ENCODE data around the gene FOXJ2.
"Not testable (repeated sequence)": the region's sequence is repeated elsewhere in the genome, so short reads cannot be mapped to it uniquely, and the experiment has no call there.

Gene FOXJ2

DNA sequence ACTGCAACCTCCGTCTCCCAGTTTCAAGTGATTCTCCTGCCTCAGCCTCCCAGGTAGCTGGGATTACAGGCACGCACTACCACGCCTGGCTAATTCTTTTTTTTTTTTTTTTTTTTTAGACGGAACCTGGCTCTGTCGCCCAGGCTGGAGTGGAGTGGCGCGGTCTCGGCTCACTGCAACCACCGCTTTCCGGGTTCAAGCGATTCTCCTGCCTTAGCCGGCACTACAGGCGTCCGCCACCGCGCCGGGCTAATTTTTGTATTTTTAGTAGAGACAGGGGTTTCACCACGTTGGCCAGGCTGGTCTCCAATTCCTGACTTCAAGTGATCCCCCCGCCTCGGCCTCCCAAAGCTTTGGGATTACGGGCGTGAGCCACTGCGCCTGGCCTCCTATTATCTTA, 1.5 kb upstream of the FOXJ2 start:
- DNase-seq: not testable (repeated sequence)

DNA sequence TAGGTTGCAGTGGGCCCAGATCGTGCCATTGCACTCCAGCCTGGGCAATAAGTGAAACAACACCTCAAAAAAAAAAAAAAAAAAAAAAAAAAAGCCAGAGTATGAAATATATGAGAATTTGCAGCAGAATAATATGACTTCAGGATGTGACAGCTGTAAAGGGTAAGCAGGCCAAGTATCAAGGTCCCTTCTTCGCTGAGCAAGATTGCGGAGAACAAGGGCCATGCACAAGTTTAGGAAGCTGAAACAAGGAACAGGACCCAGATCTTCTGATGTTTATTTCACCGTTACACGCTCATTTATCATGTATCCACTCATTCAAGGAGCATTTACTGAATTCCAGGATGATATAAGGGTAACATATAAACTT, 659 bp upstream of the FOXJ2 start:
- DNase-seq: no peak

DNA sequence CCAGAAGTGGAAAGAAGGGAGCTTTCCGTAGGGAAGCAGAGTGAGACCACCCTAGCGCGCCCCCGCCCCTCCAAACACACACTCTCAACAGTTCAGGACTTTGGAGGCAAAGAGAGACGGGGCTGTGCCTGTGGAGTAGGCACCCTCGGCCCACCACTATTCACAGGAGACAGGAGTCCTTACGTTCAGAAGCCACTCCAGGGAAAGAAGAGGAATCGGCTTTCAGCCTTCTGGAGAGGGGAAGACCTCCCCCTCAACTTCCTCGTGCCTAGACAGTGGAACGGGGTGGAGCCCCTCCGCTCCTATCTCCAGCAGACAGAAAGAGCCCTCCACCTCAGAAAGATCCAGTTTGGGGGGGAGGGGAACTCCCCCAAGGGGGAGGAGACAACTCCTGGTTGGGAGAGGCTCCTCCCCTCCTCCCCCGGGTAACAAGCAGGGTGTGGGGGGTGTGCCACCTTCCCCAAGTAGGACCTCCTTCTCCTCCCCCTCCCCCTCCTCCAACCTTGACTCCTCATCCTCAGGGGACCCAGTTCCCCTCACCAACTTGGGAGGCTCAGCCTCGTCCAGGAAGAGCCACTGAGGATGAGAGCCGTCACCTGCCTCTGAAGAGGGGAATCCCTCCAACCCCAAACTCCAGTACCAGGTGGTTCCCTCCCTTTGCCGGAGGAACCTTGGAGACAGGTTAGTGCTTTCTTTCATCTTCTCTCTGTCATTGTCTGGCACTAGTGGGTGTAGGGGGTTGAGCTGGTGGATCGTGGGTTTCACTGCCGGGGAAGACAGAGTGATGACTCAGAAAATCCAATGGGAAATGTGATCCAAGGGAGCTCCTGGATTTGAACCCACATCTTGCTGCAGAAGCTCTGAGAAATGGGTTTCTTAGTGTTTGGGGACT, 883 bp downstream of the FOXJ2 start:
- peak; percentile 62 to 67 for DNase-seq

DNA sequence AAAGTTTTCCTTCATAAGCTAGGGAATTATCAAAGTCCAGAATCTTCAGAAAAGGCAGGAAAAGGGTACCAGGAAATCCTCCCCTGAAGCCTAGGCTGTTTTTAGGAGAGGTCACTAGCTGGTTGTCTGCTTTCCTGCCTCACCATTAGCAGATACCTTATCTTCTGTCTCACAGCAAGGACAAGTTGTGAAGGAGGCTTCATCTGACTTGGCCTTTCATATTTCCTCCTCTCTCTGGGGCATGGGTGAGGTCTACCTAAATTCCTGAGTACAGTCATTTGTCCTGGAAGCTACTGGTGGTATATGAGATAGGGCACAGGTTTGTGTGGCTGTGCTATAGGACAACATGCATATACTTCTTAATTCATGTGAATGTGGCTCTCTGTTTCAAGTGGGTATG, 2.3 kb downstream of the FOXJ2 start:
- DNase-seq: no peak

DNA sequence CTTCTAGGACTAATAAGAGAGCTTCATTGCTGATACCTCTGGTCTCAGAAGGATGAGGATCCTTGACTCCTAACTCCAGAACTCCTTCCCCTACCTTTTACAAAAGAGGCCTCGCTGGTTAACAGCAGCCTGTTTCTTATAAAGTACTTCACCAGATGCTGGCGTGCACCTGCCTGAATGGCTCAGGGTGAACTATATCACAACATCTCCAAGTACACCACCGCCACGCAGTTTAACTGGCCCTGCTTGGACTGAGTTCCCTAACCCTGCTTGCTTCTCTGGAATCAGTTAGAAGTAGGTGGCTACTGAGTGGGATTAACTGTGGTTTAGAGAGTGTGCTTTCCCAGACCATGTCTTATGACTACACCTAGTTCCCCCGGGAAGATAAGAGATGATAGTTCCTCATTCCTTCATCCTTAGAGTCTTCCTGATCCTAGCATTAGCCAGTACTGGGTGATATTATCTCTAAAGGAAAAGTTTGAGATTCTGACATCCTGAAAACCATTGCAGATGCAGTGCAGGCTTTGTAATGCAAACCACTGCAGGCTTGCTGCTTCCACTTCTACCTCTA, 3.0 kb downstream of the FOXJ2 start:
- DNase-seq: no peak

DNA sequence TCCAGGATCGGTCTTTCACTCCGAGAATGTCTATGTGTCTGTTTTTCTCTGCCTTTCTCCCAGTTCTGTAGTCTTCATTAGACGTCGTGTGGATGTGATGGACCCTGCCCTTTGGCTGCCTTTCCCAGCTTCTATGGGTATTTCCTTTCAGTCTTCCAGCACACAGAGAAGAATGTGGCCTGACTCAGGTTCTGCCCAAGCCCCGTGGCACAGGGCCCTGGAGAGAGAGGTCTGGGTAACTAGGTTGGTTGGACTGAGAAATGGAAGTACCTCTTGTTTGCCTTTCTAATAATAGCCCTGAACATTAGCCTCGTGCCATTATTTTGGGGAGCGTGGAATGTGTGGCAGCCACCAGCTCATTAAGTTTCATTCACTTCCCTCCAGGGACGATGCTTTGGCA, 3.8 kb downstream of the FOXJ2 start:
- DNase-seq: no peak

DNA sequence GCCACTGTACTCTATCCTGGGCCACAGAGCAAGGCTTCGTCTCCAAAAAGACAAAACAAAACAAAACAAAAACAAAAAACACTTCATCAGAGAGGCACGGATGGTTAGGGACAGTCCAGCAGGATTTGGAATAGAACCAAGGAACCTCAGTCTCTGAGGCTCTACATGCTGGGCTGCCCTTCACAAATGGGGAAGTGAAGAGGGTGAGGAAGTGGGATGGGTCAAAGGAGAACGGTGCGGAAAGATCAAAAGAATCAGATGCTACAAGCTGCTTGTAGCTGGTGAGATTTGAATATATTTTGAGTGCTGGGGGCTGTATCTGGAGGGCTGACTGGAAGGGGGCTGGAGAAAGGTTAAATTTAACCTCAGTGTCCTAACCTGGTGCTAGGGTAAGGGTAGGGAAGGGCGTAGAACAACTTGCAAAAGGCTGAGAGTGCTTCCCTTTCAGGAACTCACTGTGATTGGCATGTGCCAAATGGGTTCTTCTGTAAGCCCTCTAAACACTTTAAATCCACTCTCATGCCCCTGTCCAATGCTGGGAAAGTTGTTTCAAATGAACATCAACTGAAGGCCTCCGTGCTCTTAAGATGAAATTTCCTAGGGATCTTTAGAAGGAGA, 4.6 kb downstream of the FOXJ2 start:
- DNase-seq: no peak

DNA sequence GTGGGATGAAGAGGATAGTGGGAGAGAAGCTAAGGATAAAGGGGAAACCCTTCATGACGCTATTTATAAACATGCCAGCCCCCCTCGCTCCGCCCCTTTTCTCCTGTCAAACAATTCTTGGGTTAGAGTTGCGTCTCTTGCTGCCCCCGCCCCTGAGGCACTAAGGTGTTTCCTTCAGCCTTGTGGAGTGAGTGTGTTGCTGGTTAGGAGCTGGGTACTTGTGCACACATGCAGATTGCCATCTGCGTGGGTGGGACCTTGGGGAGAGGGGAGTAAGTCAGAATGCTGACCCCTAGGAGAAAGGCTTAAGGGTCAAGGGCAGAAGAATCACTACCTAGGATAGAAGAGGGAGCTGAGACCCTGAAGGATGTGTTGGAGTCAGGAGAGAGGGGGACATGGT, 5.4 kb downstream of the FOXJ2 start:
- DNase-seq: no peak

DNA sequence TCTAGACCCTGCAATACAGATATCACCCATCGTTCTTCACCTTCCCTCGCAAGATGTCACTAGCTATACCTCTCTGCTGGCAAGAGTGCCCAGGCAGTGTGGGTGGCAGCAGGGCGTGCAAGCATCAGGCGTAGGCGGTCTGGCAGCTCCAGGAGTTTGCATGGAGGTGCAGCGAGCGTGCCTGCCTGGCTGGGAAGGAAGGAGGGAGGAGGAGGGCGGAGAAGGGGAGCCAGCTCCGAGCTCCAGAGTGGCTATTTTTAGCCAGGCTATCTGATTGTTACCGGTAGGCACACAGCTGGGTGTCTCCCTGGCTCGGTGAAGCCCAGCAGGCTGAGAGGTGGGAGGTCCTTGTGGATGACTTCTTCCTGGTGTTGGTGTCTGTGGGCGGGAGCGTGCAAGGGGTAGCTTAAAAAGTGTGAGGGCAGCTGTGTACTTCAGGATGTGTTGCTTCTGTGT, 6.2 kb downstream of the FOXJ2 start:
- DNase-seq: peak; percentile 20 to 37

DNA sequence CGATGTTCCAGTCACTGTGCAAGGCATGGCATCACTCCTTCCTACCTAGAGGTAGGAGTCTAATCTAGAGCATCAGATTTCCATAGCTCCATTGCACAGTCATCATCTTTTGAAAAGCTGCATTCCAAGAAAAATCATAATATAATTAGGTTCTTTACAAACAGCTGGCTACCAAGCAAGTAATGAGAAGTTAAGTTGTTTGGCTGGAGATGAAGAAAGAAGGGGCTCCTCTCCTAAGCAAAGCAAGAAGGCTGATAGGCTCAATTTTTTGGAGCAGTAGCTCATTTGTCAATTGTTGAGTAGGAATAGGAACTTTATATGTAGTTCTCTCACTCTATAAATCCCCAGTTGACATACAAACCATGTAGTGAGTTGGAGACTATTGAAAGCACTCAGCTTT, 8.3 kb downstream of the FOXJ2 start:
- no peak for DNase-seq

DNA sequence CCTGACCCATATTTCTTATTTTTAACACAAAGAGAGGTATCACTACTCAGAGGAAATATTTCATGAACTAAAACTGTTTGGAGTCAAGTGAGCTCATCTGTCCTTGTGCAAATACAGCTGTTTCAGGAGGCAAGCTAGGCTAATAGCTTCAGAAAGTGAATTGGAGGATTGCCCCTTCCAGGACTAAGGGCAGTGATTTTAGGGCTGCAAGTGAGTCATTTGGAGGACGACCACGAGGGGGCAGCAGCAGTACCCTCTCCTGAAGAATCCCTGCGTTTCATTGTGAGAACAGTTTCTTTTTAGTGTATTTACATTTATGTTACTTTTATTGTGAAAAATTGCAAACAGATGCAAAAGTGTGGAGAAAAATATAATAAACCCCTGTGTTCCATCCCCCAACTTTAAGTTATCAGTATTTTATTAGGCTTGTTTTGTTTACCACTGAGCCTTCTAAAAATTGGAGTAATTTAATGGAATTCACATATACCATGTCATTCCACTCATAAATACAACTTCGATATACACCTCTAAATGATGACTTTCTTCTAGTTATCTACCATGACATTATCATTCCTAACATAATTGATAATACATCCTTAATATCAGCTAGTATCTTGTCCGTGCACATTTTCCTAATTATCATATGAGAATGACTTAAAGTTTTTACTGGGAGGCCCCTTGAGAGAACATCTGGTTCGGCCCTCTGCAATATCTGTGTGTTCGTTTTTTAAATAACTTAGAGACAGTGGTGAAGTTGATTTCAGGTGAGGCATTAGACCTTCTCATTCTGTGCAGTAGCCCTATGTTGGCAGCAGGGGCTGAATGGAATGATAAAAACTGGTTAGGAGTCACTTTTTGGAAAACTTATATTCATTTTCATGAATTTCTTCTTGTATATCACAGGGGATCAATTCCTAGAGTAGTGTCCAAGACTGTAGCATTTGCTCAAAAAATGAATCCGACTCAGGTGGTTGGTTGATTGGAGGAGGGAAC, 13.7 kb downstream of the FOXJ2 start:
- DNase-seq: peak; percentile 85 to 87

DNA sequence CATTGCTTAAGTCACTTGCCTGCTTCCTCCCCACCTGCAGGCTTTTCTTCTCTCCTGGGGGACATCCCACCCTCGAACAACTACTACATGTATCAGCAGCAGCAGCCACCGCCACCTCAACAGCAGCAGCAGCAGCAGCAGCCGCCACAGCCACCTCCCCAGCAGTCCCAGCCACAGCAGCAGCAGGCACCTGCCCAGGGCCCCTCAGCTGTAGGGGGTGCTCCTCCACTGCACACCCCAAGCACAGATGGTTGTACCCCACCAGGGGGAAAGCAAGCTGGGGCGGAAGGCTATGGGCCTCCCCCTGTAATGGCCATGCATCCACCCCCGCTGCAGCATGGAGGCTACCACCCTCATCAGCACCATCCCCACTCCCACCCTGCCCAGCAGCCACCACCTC, 15.3 kb downstream of the FOXJ2 start:
- no peak for DNase-seq

DNA sequence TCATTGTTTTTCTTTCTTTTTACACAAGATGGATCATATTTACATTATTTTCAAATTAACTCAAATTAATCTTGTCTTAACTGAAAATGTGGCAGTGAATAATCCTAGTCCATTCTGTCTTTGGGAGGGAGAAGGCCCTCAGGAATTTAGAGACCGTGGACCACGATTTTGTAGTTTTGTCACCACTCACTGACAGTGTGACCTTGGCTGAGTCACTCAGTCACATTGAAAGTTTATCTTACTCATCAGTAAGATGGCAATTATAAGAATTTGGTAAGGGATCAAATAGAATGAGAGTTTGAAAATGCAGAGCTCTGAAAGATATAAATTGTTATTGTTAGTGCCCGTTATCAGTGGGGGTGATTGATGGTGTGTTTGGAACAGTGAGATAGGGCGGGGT, 16.4 kb downstream of the FOXJ2 start:
- no peak for DNase-seq

DNA sequence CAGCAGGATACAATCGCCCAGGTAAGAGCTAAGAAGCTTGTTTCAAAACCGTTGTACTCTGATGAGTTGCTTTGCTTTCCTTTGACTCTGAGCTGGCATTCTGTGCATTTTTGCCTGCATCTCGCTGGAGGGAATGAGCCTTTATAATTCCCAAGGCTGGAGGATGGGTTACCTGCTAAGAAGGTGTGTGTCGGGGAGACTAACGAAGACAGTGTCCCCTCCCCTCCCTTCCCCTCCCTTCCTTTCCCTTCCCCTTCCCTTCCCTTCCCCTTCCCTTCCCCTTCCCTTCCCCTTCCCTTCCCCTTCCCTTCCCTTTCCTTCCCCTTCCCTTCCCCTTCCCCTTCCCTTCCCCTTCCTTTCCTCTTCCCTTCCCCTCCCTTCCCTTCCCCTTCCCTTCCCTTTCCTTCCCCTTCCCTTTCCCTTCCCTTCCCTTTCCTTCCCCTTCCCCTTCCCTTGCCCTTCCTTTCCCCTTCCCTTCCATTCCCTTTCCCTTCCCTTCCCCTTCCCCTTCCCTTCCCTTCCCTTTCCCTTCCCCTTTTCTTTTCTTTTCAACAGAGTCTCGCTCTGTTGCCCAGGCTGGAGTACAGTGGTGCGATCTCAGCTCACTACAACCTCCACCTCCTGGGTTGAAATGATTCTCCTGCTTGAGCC, 18.2 kb downstream of the FOXJ2 start:
- no peak for DNase-seq

DNA sequence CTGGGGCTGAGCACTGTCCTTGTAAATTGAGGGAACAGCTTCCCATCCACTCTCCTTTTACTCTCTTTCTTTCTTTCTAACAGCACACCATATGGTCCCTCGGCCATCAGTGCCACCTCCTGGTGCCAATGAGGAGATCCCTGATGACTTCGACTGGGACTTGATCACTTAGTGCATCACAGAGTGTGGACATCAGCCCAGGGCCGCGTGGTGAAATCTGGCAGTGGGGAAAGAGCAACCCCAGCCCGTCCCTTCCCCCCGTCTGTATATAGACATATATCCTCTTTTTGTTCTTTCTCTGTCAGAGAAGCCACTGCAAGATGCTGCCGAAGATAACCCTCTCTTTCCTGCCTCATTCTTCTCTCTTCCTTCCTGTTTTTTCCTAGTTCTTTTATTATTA, 20.2 kb downstream of the FOXJ2 start:
- DNase-seq: no peak

DNA sequence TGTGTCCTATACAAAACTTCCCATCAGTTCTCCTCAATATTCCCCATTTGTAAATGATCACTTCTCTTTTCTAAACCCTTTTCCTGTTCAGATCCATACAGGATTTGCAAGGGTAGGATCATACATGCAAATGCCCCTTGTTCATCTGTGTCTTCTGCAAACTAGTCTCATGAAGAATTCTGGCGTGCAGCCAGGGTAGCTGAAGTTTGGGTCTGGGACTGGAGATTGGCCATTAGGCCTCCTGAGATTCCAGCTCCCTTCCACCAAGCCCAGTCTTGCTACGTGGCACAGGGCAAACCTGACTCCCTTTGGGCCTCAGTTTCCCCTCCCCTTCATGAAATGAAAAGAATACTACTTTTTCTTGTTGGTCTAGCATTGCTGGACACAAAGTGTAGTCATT, 22.3 kb downstream of the FOXJ2 start:
- DNase-seq: no peak

DNA sequence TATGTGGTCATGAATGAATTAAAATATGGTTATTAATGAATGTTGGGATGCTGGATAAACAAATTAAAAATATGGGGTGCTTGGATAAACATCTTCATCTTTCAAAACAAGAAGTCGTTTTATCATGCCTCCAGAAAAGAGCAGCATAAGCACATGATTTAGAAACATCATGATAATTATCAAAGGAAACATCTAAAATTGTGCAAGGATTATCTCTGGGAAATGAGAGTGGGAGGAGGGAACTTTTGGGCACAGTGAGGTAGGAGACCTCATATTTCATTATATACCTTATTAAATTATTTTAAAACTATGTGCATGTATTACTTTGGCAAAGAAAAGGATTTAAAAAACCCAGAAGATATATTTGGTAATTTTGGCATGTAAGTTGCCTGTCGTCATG, 24.8 kb downstream of the FOXJ2 start:
- no peak for DNase-seq

DNA sequence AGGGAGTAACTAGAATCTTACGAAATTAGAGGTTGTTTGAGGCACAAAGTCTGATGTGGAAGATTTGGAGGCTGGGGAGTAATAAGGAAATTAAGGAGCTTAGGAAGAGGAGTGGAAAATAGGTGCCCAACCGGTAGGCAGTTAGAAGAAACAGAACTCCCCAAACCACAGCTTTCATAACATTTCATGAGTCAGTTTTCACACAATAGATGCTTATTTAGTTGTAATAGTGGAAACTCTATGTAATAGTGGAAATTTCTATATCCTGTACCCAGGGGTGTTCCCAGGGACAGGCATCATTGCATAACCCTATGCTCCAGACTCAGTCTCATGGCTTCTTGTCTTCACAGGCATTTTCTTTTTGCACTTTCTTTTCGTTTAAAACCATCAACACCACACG, 25.3 kb downstream of the FOXJ2 start:
- no peak for DNase-seq

DNA sequence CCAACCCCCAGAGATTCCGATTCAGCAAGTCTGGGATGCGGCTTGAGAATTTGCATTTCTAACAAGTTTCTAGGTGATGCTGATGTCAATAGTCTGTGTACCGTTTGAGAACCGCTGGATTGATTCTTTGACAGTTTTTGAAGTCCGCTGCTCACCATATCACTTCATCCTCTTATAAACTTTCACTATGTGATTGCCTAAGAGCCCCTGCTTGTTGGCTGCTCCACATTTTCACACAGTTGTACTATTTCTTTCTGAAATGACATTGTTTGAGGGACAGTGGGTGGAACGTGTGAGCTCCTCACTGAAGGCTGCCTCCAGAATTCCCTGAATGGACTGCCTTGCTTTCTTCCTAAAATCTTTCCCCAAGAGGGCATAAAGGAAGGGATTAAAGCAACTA, 26.0 kb downstream of the FOXJ2 start:
- DNase-seq: no peak

DNA sequence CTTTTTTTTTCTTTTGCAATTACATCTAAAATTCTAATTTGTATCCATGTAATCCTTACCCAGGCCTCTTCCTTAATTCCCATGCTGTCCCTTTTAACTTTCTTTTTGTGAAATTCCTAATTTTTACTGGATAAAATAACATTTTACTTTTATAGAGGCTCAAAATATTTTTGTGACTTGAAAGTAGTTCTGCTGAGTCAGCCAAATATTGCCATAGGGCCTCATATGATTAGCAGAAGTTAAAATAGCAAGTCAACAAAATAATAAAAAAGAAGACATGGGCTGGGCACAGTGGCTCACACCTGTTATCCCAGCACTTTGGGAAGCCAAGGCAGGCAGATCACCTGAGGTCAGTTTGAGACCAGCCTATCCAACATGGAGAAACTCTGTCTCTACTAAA, 31.6 kb downstream of the FOXJ2 start:
- no peak for DNase-seq

DNA sequence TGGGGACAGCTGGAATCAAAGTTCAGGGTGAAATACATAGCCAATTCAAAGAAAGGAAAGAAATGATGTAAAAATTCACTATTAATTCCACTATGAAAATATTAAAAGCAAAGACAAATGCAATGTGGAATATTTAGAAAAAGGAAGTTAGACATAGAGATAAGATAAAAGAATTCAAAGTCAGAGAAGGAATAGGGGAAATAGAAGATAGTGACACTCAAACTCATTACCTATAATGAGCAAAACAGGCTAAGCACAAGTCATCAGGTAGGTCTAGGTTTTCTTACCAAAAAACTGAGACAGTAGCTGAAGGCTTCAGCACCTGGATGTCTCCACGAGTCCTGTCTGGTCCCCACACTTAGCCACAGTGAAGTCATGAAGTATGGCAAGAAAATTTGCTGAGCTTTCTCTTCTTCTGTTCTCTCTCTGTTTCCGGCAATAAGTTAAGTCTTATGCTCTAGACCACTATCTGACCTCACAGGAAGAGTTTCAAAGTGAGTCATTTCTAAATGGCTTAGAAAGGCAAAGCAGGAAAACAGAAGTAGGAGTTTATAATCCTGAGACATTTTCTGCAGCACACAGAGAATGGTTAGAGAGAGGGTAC, 33.6 kb downstream of the FOXJ2 start, which contains the start of gene C3AR1:
Gene C3AR1 (minus strand): TSS at position 369 of the 604 bp plus-strand sequence. CDS start 6,174 bp downstream, outside the sequence.
- DNase-seq: peak in 1 of 2 experiments; percentile 25

DNA sequence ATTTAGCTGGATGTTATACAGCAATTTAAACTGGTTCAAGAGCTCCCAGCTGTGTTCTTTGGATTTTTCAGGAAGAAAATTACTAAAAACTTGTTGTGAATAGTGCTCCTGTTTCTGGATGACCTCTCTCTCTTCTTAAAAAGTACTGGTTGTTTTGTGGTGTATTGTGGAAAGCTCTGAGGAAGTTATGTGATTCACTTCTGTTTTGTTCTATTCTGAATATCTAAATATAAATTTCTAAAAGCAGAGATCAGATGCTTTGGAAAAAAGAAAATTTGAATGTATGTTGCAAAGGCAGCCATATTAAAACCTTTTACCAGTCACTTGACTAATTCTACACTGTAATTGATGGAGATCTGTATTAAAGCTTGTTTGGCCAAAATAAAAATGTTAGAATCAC, 37.1 kb downstream of the FOXJ2 start:
- no peak for DNase-seq

Data from activated CD4-positive, alpha-beta T cell treated with anti-CD3 and anti-CD28 coated beads, Interleukin-2, amount 50 U/mL, for 48 hours (primary cell).